ENCODE results near the gene PMEPA1. TPM values are rescaled to one million over a fixed set of nuclear protein-coding genes. Genes with fewer than 3 reads are reported as not detected.

The PMEPA1 gene
- total RNA-seq, 2 experiments from 2014 or later, result 0.76 to 1.3 TPM

GRCh38 chr20:57670288-57671071 is 39.3 kb downstream of the PMEPA1 start:
- Mint-ChIP-seq H3K9me3 (no peaks in the 10 kb centered on the region), H3K4me1 (no peaks in the 10 kb centered on the region), H3K36me3 (ENCODE audit: low read depth) (no peaks in the 10 kb centered on the region), H3K27me3 (no peaks in the 10 kb centered on the region), H3K4me3 (no peak overlapping the region), H3K27ac (no peak overlapping the region)
- no peak for DNase-seq
- CTCF ChIA-PET, result no interaction called here
- POLR2A ChIA-PET, result no interaction called here

DNA sequence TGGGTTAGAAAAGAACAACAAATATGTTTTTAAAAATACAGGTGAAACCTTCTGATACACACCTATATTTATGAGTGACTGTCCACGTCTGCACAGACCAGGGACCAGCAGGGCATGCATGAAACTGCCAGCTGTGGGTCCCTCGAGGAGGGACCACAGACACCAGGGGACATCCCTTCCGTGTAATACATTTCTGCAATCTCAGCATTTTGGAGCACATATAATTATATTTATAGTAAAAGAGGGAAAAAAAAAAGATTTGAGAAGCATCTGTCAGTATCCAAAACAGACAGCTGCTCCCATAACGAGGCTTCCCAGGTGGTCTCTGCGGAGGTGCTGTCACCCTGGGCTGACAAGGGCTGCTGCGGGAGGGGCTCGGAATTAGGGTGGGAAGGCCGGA is 40.2 kb downstream of the PMEPA1 start:
- H3K27ac Mint-ChIP-seq, result no peak overlapping the region
- POLR2A ChIA-PET, result no interaction called here
- CTCF ChIA-PET, result no interaction called here
- H3K9me3 Mint-ChIP-seq, result no peaks in the 10 kb centered on the region
- H3K4me3 Mint-ChIP-seq, result no peak overlapping the region
- DNase-seq, result no peak
- H3K4me1 Mint-ChIP-seq, result no peaks in the 10 kb centered on the region
- H3K27me3 Mint-ChIP-seq, result no peaks in the 10 kb centered on the region
- H3K36me3 Mint-ChIP-seq (ENCODE audit: low read depth), result no peaks in the 10 kb centered on the region

- H3K4me3 Mint-ChIP-seq, result no peak overlapping the region
- ChIA-PET CTCF (no interaction called here), POLR2A (interaction anchor here (1.4 kb wide), 1 partner anchor 26 kb away, joined by 3 read pairs; no protein-coding TSS in a partner anchor)
- H3K36me3 Mint-ChIP-seq (ENCODE audit: low read depth), result no peaks in the 10 kb centered on the region
- no peaks in the 10 kb centered on the region for H3K27me3 Mint-ChIP-seq
- no peak for DNase-seq
- no peak overlapping the region for H3K27ac Mint-ChIP-seq
- H3K9me3 Mint-ChIP-seq, result no peaks in the 10 kb centered on the region
- H3K4me1 Mint-ChIP-seq, result no peaks in the 10 kb centered on the region
These were observed 41.7 kb downstream of the PMEPA1 start for GRCh38 chr20:57667924-57668782.

GRCh38 chr20:57667388-57667787 is 42.4 kb downstream of the PMEPA1 start:
- no peak for DNase-seq
- Mint-ChIP-seq H3K9me3 (no peaks in the 10 kb centered on the region), H3K4me1 (no peaks in the 10 kb centered on the region), H3K27me3 (no peaks in the 10 kb centered on the region), H3K27ac (no peak overlapping the region), H3K4me3 (no peak overlapping the region), H3K36me3 (ENCODE audit: low read depth) (no peaks in the 10 kb centered on the region)
- CTCF ChIA-PET, result no interaction called here
- POLR2A ChIA-PET, result interaction anchor here (1.4 kb wide), 1 partner anchor 27 kb away, joined by 3 read pairs; no protein-coding TSS in a partner anchor

- Mint-ChIP-seq H3K27ac (no peak overlapping the region), H3K4me1 (no peaks in the 10 kb centered on the region), H3K4me3 (no peak overlapping the region), H3K36me3 (ENCODE audit: low read depth) (no peaks in the 10 kb centered on the region), H3K27me3 (no peaks in the 10 kb centered on the region), H3K9me3 (no peaks in the 10 kb centered on the region)
- no peak for DNase-seq
- CTCF ChIA-PET, result no interaction called here
- POLR2A ChIA-PET, result interaction anchor here (1.4 kb wide), 1 partner anchor 27 kb away, joined by 3 read pairs; no protein-coding TSS in a partner anchor
These were observed 43.0 kb downstream of the PMEPA1 start for GRCh38 chr20:57666834-57667157.

DNA sequence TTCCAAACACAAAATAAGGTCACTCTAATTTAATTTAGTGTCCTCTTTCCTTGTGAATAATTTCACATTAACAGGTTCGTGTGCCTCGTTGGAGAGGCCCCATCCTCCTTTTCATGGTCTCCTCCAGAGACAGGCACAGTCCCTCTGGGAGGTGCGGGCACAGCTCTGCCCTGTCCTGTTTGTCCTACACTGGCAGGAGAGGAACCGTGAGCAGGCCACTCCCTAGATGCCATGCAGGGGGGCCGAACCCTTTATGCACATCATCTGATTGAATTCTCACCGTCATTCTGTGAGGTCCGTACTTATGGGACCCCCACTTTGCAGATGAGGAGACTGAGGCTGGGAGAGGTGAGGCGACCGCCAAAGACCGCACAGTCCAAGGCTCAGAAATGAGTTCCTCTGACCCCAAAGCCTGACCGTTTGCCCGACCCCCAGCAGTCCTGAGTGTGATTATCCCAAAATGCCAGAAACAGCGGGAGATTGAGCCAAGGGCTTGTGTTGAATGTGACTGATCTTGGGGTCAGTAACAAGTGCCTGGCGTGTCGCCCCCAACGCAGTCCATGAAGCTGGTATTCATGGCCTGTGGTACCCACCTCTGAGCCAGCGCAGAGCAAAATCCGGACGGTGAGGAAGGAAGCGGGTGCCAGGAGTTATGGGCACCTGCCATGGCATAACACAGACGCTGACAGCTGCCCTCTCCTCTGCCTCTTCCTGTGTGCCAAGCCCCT is 43.5 kb downstream of the PMEPA1 start:
- H3K4me1 Mint-ChIP-seq, result no peaks in the 10 kb centered on the region
- POLR2A ChIA-PET, result interaction anchor here (1.4 kb wide), 1 partner anchor 28 kb away, joined by 3 read pairs; no protein-coding TSS in a partner anchor

GRCh38 chr20:57665589-57665971 is 44.2 kb downstream of the PMEPA1 start:
- H3K4me1 Mint-ChIP-seq, result no peaks in the 10 kb centered on the region
- H3K27ac Mint-ChIP-seq, result no peak overlapping the region
- CTCF ChIA-PET, result no interaction called here
- H3K4me3 Mint-ChIP-seq, result no peak overlapping the region
- POLR2A ChIA-PET, result no interaction called here
- DNase-seq, result no peak
- no peaks in the 10 kb centered on the region for H3K9me3 Mint-ChIP-seq
- no peaks in the 10 kb centered on the region for H3K36me3 Mint-ChIP-seq (ENCODE audit: low read depth)
- H3K27me3 Mint-ChIP-seq, result no peaks in the 10 kb centered on the region

More for the DNA sequence above, 43.5 kb downstream of the PMEPA1 start:
- Mint-ChIP-seq H3K27me3 (no peaks in the 10 kb centered on the region), H3K27ac (no peak overlapping the region), H3K36me3 (ENCODE audit: low read depth) (no peaks in the 10 kb centered on the region), H3K4me3 (no peak overlapping the region), H3K9me3 (no peaks in the 10 kb centered on the region)
- CTCF ChIA-PET, result no interaction called here
- DNase-seq, result no peak

DNA sequence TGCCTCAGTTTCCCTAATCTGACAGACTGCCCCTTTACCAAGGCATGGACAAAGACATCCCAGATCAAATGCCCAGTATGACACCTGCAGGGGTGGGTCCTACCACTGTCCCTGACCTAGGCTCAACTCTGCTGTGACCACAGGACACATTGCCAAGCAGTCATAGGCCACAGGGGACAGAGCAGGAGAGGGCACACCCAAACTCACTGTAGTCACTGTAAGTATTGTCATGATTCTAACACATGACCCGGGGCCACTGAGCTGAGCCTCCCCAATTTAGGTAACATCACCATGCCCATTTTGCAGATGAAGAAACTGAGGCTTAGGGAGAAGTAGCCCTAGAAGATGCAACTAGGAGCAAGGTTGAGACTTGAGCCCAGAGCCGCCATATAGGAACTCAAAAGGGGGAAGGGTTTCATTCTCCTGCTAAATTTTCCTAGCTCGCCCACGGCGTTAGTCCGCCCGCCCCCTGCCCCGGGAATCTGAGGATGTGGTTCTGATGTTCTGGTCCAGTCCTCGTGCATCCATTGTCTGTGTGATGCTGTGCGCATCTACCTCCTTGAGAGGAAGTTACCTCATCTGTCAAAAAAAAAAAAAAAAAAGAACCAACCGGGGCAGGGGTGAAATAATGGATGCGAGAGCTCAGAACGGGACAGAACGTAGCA is 44.8 kb downstream of the PMEPA1 start:
- Mint-ChIP-seq H3K4me3 (no peak overlapping the region), H3K27ac (no peak overlapping the region), H3K4me1 (no peaks in the 10 kb centered on the region), H3K9me3 (no peaks in the 10 kb centered on the region), H3K36me3 (ENCODE audit: low read depth) (no peaks in the 10 kb centered on the region), H3K27me3 (no peaks in the 10 kb centered on the region)
- no peak for DNase-seq
- CTCF ChIA-PET, result no interaction called here
- POLR2A ChIA-PET, result no interaction called here

DNA sequence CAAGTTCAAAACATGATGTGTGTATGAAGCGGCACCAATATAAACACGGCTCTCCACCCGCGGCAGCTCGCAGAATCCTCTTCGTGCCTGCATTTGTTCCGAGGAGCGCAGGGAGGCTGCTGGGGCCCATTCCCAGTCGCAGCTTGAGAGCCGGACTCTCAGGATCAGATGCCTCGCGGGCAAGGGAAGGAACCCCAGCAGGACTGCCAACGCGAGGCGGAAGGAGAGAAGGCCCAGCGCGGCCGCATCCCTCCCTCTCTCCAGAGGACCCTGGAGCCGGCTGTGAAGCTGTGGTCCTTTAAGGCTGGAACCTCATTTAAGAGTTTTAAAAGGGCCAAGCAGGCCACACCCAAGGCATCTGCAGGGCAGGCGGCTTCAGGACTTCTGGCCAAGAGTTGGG is 45.3 kb downstream of the PMEPA1 start:
- Mint-ChIP-seq H3K27ac (no peak overlapping the region), H3K4me1 (no peaks in the 10 kb centered on the region), H3K4me3 (no peak overlapping the region), H3K36me3 (ENCODE audit: low read depth) (no peaks in the 10 kb centered on the region), H3K9me3 (no peaks in the 10 kb centered on the region), H3K27me3 (no peaks in the 10 kb centered on the region)
- ChIA-PET CTCF (no interaction called here), POLR2A (no interaction called here)
- no peak for DNase-seq

DNA sequence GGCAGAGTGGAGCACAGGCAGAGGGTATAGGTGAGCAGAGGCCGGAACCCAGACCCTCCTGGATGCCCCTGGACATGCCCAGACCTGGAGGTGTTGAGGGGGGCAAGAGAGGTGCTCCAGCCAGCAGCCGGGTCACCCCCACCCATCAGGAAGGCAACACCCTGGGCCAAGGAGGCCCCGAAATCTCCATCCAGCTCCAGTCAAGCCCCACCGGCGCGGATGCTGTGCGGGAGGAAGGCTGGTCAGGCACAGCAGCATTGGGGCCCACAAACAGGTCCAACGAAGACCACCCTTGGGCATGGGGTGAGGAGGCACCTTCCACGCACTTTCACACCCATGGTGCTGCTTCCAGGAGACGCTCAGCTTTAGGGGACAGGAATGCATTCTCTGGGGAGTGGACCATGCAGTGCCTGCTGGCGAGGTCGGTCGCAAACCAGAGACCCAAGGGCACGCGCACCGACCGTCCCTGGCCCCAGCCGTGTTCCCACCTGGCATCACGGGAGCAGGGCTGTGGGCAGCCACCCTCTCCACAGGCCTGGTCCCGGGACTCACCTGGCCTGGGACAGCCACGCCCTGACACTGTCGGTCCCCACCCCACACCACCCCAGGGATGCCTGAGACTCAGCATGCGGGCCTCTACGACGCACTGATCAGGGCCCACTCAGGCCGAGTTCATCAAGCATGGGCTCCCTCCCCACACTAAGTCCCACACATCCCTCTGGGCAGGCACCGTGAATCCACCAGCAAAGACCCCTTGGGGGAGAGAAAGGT is 45.9 kb downstream of the PMEPA1 start:
- Mint-ChIP-seq H3K4me1 (peaks cover 2% of the 10 kb centered on the region), H3K27me3 (no peaks in the 10 kb centered on the region), H3K4me3 (no peak overlapping the region), H3K27ac (no peak overlapping the region), H3K9me3 (no peaks in the 10 kb centered on the region), H3K36me3 (ENCODE audit: low read depth) (no peaks in the 10 kb centered on the region)
- POLR2A ChIA-PET, result no interaction called here
- no peak for DNase-seq
- CTCF ChIA-PET, result no interaction called here

- DNase-seq, result no peak
- Mint-ChIP-seq H3K27ac (no peak overlapping the region), H3K4me3 (no peak overlapping the region), H3K27me3 (no peaks in the 10 kb centered on the region), H3K4me1 (peaks cover 5% of the 10 kb centered on the region), H3K9me3 (no peaks in the 10 kb centered on the region), H3K36me3 (ENCODE audit: low read depth) (no peaks in the 10 kb centered on the region)
- POLR2A ChIA-PET, result no interaction called here
- CTCF ChIA-PET, result no interaction called here
These were observed 46.6 kb downstream of the PMEPA1 start for GRCh38 chr20:57663241-57663640.

- DNase-seq, result no peak
- ChIA-PET POLR2A (no interaction called here), CTCF (no interaction called here)
- Mint-ChIP-seq H3K27me3 (peaks cover 2% of the 10 kb centered on the region), H3K4me3 (no peak overlapping the region), H3K27ac (no peak overlapping the region), H3K4me1 (peaks cover 11% of the 10 kb centered on the region), H3K36me3 (ENCODE audit: low read depth) (no peaks in the 10 kb centered on the region), H3K9me3 (no peaks in the 10 kb centered on the region)
These were observed 47.2 kb downstream of the PMEPA1 start for GRCh38 chr20:57662456-57663240.

All from activated CD4-positive, alpha-beta memory T cell treated with anti-CD3 and anti-CD28 coated beads, Interleukin-2, amount 10 ng/mL, durations not matched to agents 7 days and 5 days (primary cell).